Glutamatergic neuron (in vitro differentiated cells): ENCODE data around the gene OR2K2. TPM values are rescaled to one million over a fixed set of nuclear protein-coding genes. Genes with fewer than 3 reads are reported as not detected.

Experiments used
- DNase-seq: peaks from one replicate; pipeline ENCODE4 v3.0.0; 2022
- H3K27ac Mint-ChIP-seq: one replicate; pipeline ENCODE4 v1.8.0; 2020; ENCODE audit warnings: mild to moderate bottlenecking, mixed read lengths, inconsistent platforms; ENCODE audit not compliant: unreplicated experiment
- H3K27me3 Mint-ChIP-seq: one replicate; pipeline ENCODE4 v1.8.0; 2020; ENCODE audit warnings: mild to moderate bottlenecking, moderate library complexity, mixed read lengths, inconsistent platforms; ENCODE audit not compliant: unreplicated experiment
- H3K36me3 Mint-ChIP-seq: one replicate; pipeline ENCODE4 v1.8.0; 2020; ENCODE audit warnings: mild to moderate bottlenecking, mixed read lengths, inconsistent platforms; ENCODE audit not compliant: unreplicated experiment
- H3K4me1 Mint-ChIP-seq: one replicate; pipeline ENCODE4 v1.8.0; 2020; ENCODE audit warnings: mild to moderate bottlenecking, low read depth, mixed read lengths, inconsistent platforms; ENCODE audit not compliant: unreplicated experiment
- H3K4me3 Mint-ChIP-seq: one replicate; pipeline ENCODE4 v1.8.0; 2020; ENCODE audit warnings: mild to moderate bottlenecking, mixed read lengths, inconsistent platforms; ENCODE audit not compliant: unreplicated experiment
- H3K9me3 Mint-ChIP-seq: one replicate; pipeline ENCODE4 v1.8.0; 2020; ENCODE audit warnings: mild to moderate bottlenecking, moderate library complexity, mixed read lengths, inconsistent platforms; ENCODE audit not compliant: unreplicated experiment
- CTCF ChIP-seq: fragments of 200-600 bp; sonication (generic); IDR thresholded peaks from one replicate; pipeline ENCODE4 v1.5.0; 2021; ENCODE audit not compliant: partially characterized antibody, unreplicated experiment
- total RNA-seq: library from RNA; stranded (reverse); fragmentation: NEBNext Ultra II Directional; extraction: Animal tissue kit (Norgen Biotek cat#: 25700); gene quantifications from one replicate; pipeline ENCODE4 v1.2.1, GENCODE V29; 2021; ENCODE audit not compliant: unreplicated experiment

OR2K2 gene
- total RNA-seq, 1 donor from 2014 or later: not detected

- TF ChIP-seq CTCF: no peak
- H3K9me3 Mint-ChIP-seq: no peaks in the 10 kb centered on the region
- H3K27ac Mint-ChIP-seq: no peak overlapping the region
- H3K4me1 Mint-ChIP-seq: peaks cover 3% of the 10 kb centered on the region
- DNase-seq: no peak
- H3K36me3 Mint-ChIP-seq: no peaks in the 10 kb centered on the region
- no peak overlapping the region for H3K4me3 Mint-ChIP-seq
- H3K27me3 Mint-ChIP-seq: peaks cover 2% of the 10 kb centered on the region
Measured at GRCh38 chr9:111366978-111367377, 37.0 kb upstream of the OR2K2 start.

- TF ChIP-seq CTCF: no peak
- no peak overlapping the region for H3K27ac Mint-ChIP-seq
- H3K9me3 Mint-ChIP-seq: no peaks in the 10 kb centered on the region
- no peak for DNase-seq
- H3K27me3 Mint-ChIP-seq: no peaks in the 10 kb centered on the region
- peaks cover 5% of the 10 kb centered on the region for H3K4me1 Mint-ChIP-seq
- no peaks in the 10 kb centered on the region for H3K36me3 Mint-ChIP-seq
- H3K4me3 Mint-ChIP-seq: no peak overlapping the region
Measured at GRCh38 chr9:111362526-111362925, 32.5 kb upstream of the OR2K2 start.

- Mint-ChIP-seq H3K4me1 (peaks cover 5% of the 10 kb centered on the region), H3K27me3 (peaks cover 2% of the 10 kb centered on the region), H3K36me3 (no peaks in the 10 kb centered on the region), H3K27ac (no peak overlapping the region), H3K4me3 (no peak overlapping the region), H3K9me3 (no peaks in the 10 kb centered on the region)
- no peak for TF ChIP-seq CTCF
- DNase-seq: no peak
Measured at GRCh38 chr9:111360881-111361280, 30.9 kb upstream of the OR2K2 start.

GRCh38 chr9:111356481-111357244, 26.6 kb upstream of the OR2K2 start:
- DNase-seq: no peak
- no peaks in the 10 kb centered on the region for H3K36me3 Mint-ChIP-seq
- H3K9me3 Mint-ChIP-seq: peaks cover 1% of the 10 kb centered on the region
- no peak overlapping the region for H3K4me3 Mint-ChIP-seq
- no peak for TF ChIP-seq CTCF
- no peaks in the 10 kb centered on the region for H3K4me1 Mint-ChIP-seq
- H3K27me3 Mint-ChIP-seq: peaks cover 2% of the 10 kb centered on the region
- no peak overlapping the region for H3K27ac Mint-ChIP-seq

GRCh38 chr9:111352545-111352944, 22.5 kb upstream of the OR2K2 start:
- Mint-ChIP-seq H3K4me1 (no peaks in the 10 kb centered on the region), H3K27ac (no peak overlapping the region), H3K9me3 (peaks cover 3% of the 10 kb centered on the region), H3K36me3 (no peaks in the 10 kb centered on the region), H3K4me3 (no peak overlapping the region), H3K27me3 (peaks cover 2% of the 10 kb centered on the region)
- DNase-seq: no peak
- no peak for TF ChIP-seq CTCF
